ENCODE results near the gene LGI2.

DNA sequence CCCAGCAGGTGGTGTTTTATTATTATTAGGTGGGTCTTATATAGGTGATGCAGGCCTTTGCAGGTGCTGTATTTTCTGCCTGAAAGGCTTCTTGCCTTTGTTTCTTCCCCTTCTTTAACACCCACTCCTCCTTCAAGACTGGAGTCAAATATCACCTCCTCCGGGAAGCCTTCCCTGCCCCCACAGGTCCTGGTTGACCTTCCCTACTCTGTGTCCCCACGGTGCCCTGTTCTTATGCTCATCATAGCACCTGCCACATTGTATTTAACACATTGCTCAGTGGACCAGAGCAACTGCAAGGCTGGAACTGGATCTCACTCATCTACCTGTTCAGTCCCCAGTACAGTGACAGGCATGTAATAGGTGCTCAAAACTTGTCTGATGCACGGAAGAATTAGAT lies 39.8 kb upstream of the LGI2 start:
- TF ChIP-seq, protein P1, sequence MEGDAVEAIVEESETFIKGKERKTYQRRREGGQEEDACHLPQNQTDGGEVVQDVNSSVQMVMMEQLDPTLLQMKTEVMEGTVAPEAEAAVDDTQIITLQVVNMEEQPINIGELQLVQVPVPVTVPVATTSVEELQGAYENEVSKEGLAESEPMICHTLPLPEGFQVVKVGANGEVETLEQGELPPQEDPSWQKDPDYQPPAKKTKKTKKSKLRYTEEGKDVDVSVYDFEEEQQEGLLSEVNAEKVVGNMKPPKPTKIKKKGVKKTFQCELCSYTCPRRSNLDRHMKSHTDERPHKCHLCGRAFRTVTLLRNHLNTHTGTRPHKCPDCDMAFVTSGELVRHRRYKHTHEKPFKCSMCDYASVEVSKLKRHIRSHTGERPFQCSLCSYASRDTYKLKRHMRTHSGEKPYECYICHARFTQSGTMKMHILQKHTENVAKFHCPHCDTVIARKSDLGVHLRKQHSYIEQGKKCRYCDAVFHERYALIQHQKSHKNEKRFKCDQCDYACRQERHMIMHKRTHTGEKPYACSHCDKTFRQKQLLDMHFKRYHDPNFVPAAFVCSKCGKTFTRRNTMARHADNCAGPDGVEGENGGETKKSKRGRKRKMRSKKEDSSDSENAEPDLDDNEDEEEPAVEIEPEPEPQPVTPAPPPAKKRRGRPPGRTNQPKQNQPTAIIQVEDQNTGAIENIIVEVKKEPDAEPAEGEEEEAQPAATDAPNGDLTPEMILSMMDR (IDR thresholded peaks at IDR 0.05; ENCODE audit: poor library complexity) = no peak
- no peak for TF ChIP-seq EZH2phosphoT487 (IDR thresholded peaks at IDR 0.05; ENCODE audit: low read depth, severe bottlenecking, unreplicated experiment)
- no peak for TF ChIP-seq EZH2 (IDR thresholded peaks at IDR 0.05; ENCODE audit: borderline replicate concordance)
